Neural cell (in vitro differentiated cells): ENCODE results near the gene ZBTB48.

Source experiments
- EP300 ChIP-seq: fragments of 450-650 bp; conservative IDR thresholded peaks from 2 replicates; pipeline ENCODE4 v1.6.1; 2014; ENCODE audit warnings: antibody characterized with exemption, mild to moderate bottlenecking, moderate library complexity; ENCODE audit not compliant: poor library complexity, severe bottlenecking
- EZH2 ChIP-seq: fragments of 200-600, 300-800 bp; shearing (Covaris generic), sonication (generic); IDR thresholded peaks from 2 replicates; pipeline ENCODE4 v1.6.1; 2014; ENCODE audit warnings: antibody characterized with exemption, low read length, borderline replicate concordance, mild to moderate bottlenecking; ENCODE audit not compliant: insufficient read depth, poor library complexity, severe bottlenecking
- POLR2AphosphoS5 ChIP-seq: IDR thresholded peaks from 2 replicates; pipeline ENCODE4 v1.6.1; 2012
- RAD21 ChIP-seq: fragments of 450-650 bp; conservative IDR thresholded peaks from 2 replicates; pipeline ENCODE4 v1.6.1; 2014; ENCODE audit warnings: antibody characterized with exemption, mild to moderate bottlenecking, moderate library complexity
- TAF1 ChIP-seq: IDR thresholded peaks from 2 replicates; pipeline ENCODE4 v1.6.1; 2012; ENCODE audit warnings: low read depth
- TF ChIP-seq, protein P1 (sequence below): fragments of 450-650 bp; IDR thresholded peaks from 2 replicates; pipeline ENCODE4 v1.5.1; 2014; ENCODE audit warnings: antibody characterized with exemption, mild to moderate bottlenecking, moderate library complexity; ENCODE audit not compliant: poor library complexity, severe bottlenecking

DNA sequence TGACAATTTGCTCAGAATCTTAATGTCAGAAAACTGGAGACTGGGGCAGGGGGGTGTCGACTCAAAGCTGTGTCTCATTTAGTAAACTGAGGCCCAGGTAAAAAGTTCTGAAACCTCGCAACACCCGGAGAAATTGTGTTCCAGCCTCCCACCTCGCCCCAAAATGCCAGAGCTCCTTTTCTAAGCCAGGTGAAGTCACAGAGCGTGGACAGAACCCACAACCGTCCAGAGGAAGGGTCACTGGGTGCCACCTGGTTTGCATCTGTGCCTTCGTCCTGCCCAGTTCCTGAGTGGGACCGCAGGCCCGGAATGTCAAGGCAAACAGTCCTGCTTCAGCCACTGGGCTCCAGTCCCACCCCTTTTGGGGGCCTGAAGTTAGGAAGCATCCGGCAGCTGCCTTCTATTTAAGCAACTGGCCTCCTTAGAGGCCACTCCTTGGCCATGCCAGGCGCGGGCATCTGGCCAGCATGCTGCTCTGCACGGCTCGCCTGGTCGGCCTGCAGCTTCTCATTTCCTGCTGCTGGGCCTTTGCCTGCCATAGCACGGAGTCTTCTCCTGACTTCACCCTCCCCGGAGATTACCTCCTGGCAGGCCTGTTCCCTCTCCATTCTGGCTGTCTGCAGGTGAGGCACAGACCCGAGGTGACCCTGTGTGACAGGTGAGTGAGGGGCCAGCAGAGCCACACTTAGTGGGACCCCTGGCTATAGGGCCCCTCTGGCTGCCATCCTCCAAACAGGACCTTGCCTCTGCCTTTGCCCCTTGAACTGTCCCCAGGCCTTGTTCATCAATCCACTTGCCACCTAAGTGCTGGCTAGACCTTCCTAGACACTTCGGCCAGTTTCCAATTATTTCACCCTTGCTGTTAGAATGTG, 24.7 kb upstream of the ZBTB48 start, which contains the start of gene TAS1R1:
- no peak for TF ChIP-seq TAF1
- TF ChIP-seq, protein P1, sequence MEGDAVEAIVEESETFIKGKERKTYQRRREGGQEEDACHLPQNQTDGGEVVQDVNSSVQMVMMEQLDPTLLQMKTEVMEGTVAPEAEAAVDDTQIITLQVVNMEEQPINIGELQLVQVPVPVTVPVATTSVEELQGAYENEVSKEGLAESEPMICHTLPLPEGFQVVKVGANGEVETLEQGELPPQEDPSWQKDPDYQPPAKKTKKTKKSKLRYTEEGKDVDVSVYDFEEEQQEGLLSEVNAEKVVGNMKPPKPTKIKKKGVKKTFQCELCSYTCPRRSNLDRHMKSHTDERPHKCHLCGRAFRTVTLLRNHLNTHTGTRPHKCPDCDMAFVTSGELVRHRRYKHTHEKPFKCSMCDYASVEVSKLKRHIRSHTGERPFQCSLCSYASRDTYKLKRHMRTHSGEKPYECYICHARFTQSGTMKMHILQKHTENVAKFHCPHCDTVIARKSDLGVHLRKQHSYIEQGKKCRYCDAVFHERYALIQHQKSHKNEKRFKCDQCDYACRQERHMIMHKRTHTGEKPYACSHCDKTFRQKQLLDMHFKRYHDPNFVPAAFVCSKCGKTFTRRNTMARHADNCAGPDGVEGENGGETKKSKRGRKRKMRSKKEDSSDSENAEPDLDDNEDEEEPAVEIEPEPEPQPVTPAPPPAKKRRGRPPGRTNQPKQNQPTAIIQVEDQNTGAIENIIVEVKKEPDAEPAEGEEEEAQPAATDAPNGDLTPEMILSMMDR: no peak
- TF ChIP-seq RAD21: no peak
- TF ChIP-seq EZH2: no peak
- TF ChIP-seq POLR2AphosphoS5: no peak
- no peak for TF ChIP-seq EP300
